ENCODE measurements around the gene CHMP2A.
"Not testable (repeated sequence)": the region's sequence is repeated elsewhere in the genome, so short reads cannot be mapped to it uniquely, and the experiment has no call there.

The CHMP2A gene

GRCh38 chr19:58516964-58517833 lies 37.7 kb downstream of the CHMP2A start:
- no peak for DNase-seq
- in situ Hi-C loops (cut with MboI; ENCODE audit: low pct_unique_long_range_greater_than_20kb, low sequenced_read_pairs), result no loop called here

GRCh38 chr19:58516246-58516836 lies 38.6 kb downstream of the CHMP2A start:
- DNase-seq, result no peak
- in situ Hi-C loops (cut with MboI; ENCODE audit: low pct_unique_long_range_greater_than_20kb, low sequenced_read_pairs), result no loop called here

- in situ Hi-C loops (cut with MboI; ENCODE audit: low pct_unique_long_range_greater_than_20kb, low sequenced_read_pairs), result no loop called here
- no peak for DNase-seq
These were observed 39.6 kb downstream of the CHMP2A start for GRCh38 chr19:58515259-58515658.

- in situ Hi-C loops (cut with MboI; ENCODE audit: low pct_unique_long_range_greater_than_20kb, low sequenced_read_pairs), result no loop called here
- no peak for DNase-seq
These were observed 40.3 kb downstream of the CHMP2A start for GRCh38 chr19:58514564-58515022.

DNA sequence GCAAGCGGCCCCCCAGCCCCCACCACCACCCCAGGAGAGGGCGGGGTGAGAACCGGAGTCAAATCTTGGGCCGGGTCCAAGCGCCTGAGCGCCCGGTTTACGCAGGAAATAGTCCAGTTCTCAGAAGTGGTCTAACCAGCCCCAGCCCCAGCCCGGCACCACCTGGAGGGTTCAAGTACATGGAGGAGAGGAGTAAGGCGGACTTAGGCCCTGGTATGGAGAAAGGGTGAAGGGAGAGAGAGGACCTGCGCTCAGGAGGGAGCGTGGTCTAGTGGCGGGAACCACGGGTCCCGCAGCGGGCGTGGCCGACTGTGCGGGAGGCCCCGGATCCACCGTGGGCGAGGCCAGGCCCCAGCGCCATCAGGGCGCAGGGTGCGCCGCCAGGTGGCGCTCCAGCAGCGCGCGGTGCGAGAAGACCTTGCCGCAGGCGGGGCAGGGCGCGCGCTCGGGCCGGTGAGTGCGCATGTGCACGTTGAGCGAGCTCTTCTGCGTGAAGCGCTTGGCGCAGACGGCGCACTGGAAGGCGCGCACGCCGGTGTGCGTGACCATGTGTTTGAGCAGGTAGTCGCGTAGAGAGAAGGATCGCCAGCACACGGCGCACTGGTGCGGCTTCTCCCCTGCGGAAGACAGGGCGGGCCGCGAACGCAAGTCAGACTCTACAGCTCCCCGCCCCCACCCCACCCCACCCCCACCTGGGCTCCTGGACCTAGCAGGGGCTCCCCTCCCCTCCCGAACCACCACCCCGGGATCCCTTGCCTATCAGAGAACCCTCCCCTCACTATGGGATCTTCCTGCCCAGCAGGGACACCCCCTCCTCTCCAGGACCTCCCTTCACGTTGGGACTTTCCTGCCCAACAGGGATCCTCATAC lies 41.0 kb downstream of the CHMP2A start:
- DNase-seq, result peak; percentile 85
- in situ Hi-C loops (cut with MboI; ENCODE audit: low pct_unique_long_range_greater_than_20kb, low sequenced_read_pairs), result no loop called here

DNA sequence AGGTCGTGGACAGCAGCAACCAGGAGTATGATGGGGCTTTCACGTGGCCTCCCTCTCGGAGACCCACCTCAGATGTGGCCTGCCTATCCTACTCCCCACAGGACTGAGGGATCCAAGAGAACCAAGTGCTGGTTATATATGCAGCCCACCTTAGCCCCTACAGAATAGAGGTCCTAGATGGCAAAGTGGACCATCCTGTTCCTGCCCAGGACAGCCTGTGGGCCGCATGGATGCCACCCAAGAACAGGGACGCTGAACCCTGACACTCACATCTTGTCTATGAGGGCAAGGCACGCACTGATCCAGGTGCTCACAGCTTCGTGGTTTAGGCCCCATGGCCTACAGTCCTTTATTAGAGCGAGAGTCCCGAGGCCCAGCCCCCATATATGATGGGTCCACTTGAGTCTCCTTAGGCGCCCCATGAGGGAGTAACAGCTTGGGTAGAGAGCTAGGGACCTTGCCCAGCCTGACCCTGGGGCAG lies 41.7 kb downstream of the CHMP2A start:
- no peak for DNase-seq
- in situ Hi-C loops (cut with MboI; ENCODE audit: low pct_unique_long_range_greater_than_20kb, low sequenced_read_pairs), result no loop called here

- in situ Hi-C loops (cut with MboI; ENCODE audit: low pct_unique_long_range_greater_than_20kb, low sequenced_read_pairs), result no loop called here
- DNase-seq, result no peak
These were observed 43.3 kb downstream of the CHMP2A start, which contains the start of gene SLC27A5 for GRCh38 chr19:58511353-58512208. Gene SLC27A5, minus strand, starts transcription at chr19:58511992. Its CDS starts 37 bp downstream, at chr19:58511955.

GRCh38 chr19:58510084-58510862 lies 44.6 kb downstream of the CHMP2A start:
- in situ Hi-C loops (cut with MboI; ENCODE audit: low pct_unique_long_range_greater_than_20kb, low sequenced_read_pairs), result no loop called here
- DNase-seq, result no peak

DNA sequence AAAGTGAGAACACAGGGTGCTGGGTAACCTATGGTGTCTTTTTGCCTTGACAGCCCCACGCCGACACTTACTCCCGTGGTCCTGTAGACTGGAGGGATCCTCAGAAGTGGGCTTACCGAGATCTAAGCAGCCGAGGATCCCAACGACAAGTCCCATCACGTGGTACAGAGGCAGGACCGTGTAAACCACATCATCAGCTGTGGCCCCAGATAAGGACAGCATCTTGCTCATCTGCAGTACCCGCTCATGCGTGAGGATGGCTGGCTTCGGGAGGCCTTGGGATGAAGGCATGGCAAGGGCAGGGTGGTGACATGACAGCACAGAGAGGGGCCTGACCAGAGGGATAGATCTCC lies 45.2 kb downstream of the CHMP2A start:
- no peak for DNase-seq

GRCh38 chr19:58507602-58508223 lies 47.2 kb downstream of the CHMP2A start:
- DNase-seq, result not testable (repeated sequence)

More for the DNA sequence above, 45.2 kb downstream of the CHMP2A start:
- in situ Hi-C loops (cut with MboI; ENCODE audit: low pct_unique_long_range_greater_than_20kb, low sequenced_read_pairs), result no loop called here

More at GRCh38 chr19:58507602-58508223, 47.2 kb downstream of the CHMP2A start:
- in situ Hi-C loops (cut with MboI; ENCODE audit: low pct_unique_long_range_greater_than_20kb, low sequenced_read_pairs), result not testable (repeated sequence)
